GM12878 (cell line): ENCODE results near the gene SYNGR3. TPM values are rescaled to one million over a fixed set of nuclear protein-coding genes. Genes with fewer than 3 reads are reported as not detected.
A peak's percentile ranks its signal among the peaks of the same experiment; 100 is the strongest.

Experiments
- ATAC-seq: fragments of 200-7000 bp; cut with Tn5 transposase; 3 replicates; pipeline ENCODE4 v1.9.1; 2020; ENCODE audit warnings: mild to moderate bottlenecking, moderate library complexity
- BruUV-seq: library from RNA; stranded (reverse); fragments of 400-500 nt; replicated peaks from 2 replicates; lab custom pipeline; 2021; lab: Mats Ljungman, UMichigan
- CTCF ChIA-PET: fragments of 300-600 bp; sonication (Branson Sonifier 250); formaldehyde crosslinking; extraction: SDS; loops from one replicate; lab custom pipeline; 2021; ENCODE audit warnings: inconsistent platforms; lab: Yijun Ruan, JAX
- POLR2A ChIA-PET: fragments of 350-600 bp; formaldehyde crosslinking; extraction: SDS; loops from one replicate; lab custom pipeline; 2021; ENCODE audit warnings: inconsistent platforms; lab: Charles Lee
- RAD21 ChIA-PET: fragments of 300-600 bp; sonication (Branson Sonifier 250); formaldehyde crosslinking; loops from one replicate; lab custom pipeline; 2023; ENCODE audit warnings: antibody characterized with exemption; ENCODE audit not compliant: unreplicated experiment; lab: Charles Lee
- SMC1A ChIA-PET: fragments of 300-600 bp; sonication (Branson Sonifier 250); formaldehyde crosslinking; loops from one replicate; lab custom pipeline; 2023; ENCODE audit not compliant: unreplicated experiment, uncharacterized antibody; lab: Charles Lee
- DNase-seq: peaks from one replicate; pipeline ENCODE4 v3.0.0-alpha.2; 2011; ENCODE audit warnings: low read depth, low spot score
- FAIRE-seq: peaks from 3 replicates; lab custom pipeline; 2011; peaks lifted over from hg19 to GRCh38; lab: Jason Lieb, UNC
- H2AFZ ChIP-seq: 2 replicates; pipeline ENCODE4 v1.6.0; 2011; ENCODE audit warnings: low read depth, low read length, control low read depth; ENCODE audit not compliant: control insufficient read depth
- H3K27ac ChIP-seq: 2 replicates; pipeline ENCODE4 v1.5.1; 2011; ENCODE audit warnings: control low read depth; ENCODE audit not compliant: control insufficient read depth, insufficient read depth
- H3K27me3 ChIP-seq, 2 experiments: replicated peaks in 1 of 2; 2 replicates each; pipeline versions ENCODE4 v1.6.0 to v1.6.1; 2011; ENCODE audit warnings: low read length in 1 of 2; ENCODE audit not compliant: control insufficient read depth in 2 of 2, insufficient read depth in 2 of 2
- H3K36me3 ChIP-seq, 2 experiments: 2 replicates each; pipeline ENCODE4 v1.5.1; 2011; ENCODE audit warnings: low read length in 1 of 2; ENCODE audit not compliant: control insufficient read depth in 2 of 2, insufficient read depth in 2 of 2
- H3K4me1 ChIP-seq: 2 replicates; pipeline ENCODE4 v1.6.1; 2011; ENCODE audit warnings: mild to moderate bottlenecking, low read length, moderate library complexity, mixed read lengths; ENCODE audit not compliant: control insufficient read depth, insufficient read depth
- H3K4me2 ChIP-seq: 2 replicates; pipeline ENCODE4 v1.6.0; 2011; ENCODE audit warnings: control low read depth; ENCODE audit not compliant: control insufficient read depth, insufficient read depth
- H3K4me3 ChIP-seq: fragments of 200-600 bp; sonication (generic); 2 replicates; pipeline ENCODE4 v1.5.1; 2016
- H3K79me2 ChIP-seq: 2 replicates; pipeline ENCODE4 v1.6.0; 2011; ENCODE audit warnings: low read length; ENCODE audit not compliant: control insufficient read depth, insufficient read depth
- H3K9ac ChIP-seq: 2 replicates; pipeline ENCODE4 v1.8.0; 2011; ENCODE audit warnings: low read length, control low read depth, mixed read lengths; ENCODE audit not compliant: control insufficient read depth, insufficient read depth
- H3K9me3 ChIP-seq: replicated peaks from 3 replicates; pipeline ENCODE4 v1.5.1; 2011; ENCODE audit warnings: mild to moderate bottlenecking, low read length; ENCODE audit not compliant: control insufficient read depth, insufficient read depth
- H4K20me1 ChIP-seq: 2 replicates; pipeline ENCODE4 v1.6.0; 2011; ENCODE audit not compliant: control insufficient read depth, insufficient read depth
- BHLHE40 ChIP-seq, 2 experiments: fragments of 450-650 bp in 1 of 2; IDR thresholded peaks; 2 replicates each; pipeline ENCODE4 v1.6.1; 2011 to 2017; ENCODE audit warnings: low read depth in 2 of 2, borderline replicate concordance in 1 of 2, improper control_type of control experiment in 1 of 2, low read length in 1 of 2, mild to moderate bottlenecking in 1 of 2
- CTCF ChIP-seq, 3 experiments: IDR thresholded peaks in 2 of 3; conservative IDR thresholded peaks in 1 of 3; 2 replicates each; pipeline ENCODE4 v1.5.1; 2011; ENCODE audit warnings: low read depth in 3 of 3, low read length in 3 of 3, mild to moderate bottlenecking in 3 of 3, control low read depth in 2 of 3, moderate library complexity in 2 of 3, inconsistent platforms in 1 of 3, mixed read lengths in 1 of 3; ENCODE audit not compliant: control insufficient read depth in 2 of 3, insufficient read depth in 1 of 3; ENCODE audit errors: extremely low read depth in 1 of 3
- LARP7 ChIP-seq: fragments of 450-650 bp; IDR thresholded peaks from 2 replicates; pipeline ENCODE4 v1.6.1; 2017; ENCODE audit warnings: mild to moderate bottlenecking
- MLLT1 ChIP-seq: fragments of 450-650 bp; IDR thresholded peaks from 2 replicates; pipeline ENCODE4 v1.6.1; 2016; ENCODE audit warnings: mild to moderate bottlenecking
- WGBS: methylation state at CpG from one replicate; pipeline ENCODE4 v1.1.6; 2016; ENCODE audit warnings: low lambda C conversion rate; ENCODE audit not compliant: insufficient replicate concordance, insufficient coverage; ENCODE audit errors: missing lambda C conversion rate; 5-methylcytosine and 5-hydroxymethylcytosine counted together
- in situ Hi-C: fragments of 300-500 bp; cut with MboI; formaldehyde crosslinking; loops from 9 replicates; pipeline ENCODE4 v1.14.3; 2018; ENCODE audit warnings: mixed read lengths
- intact Hi-C: fragments of 100-400 bp; cut with micrococcal nuclease; formaldehyde crosslinking; loops from one replicate; pipeline ENCODE4 v1.14.2; 2022; ENCODE audit not compliant: unreplicated experiment
- polyA plus RNA-seq, 11 experiments: library from polyadenylated mRNA; depleted of rRNA in 4 of 11; unstranded in 6 of 11; stranded (reverse) in 5 of 11; fragments of >200 nt; fragmentation: Nextera tagmentation in 4 of 11; fragmentation: Illumina TruSeq in 1 of 11; extraction: Ambion mirVana in 4 of 11; extraction: Trizol in 1 of 11; gene quantifications; 1 replicate in 1 of 11; 2 replicates in 10 of 11; pipeline versions ENCODE4 v1.2.1 to v1.2.3, GENCODE V29; 2011 to 2016; ENCODE audit warnings: inconsistent platforms in 2 of 11, missing spikeins in 2 of 11, low read depth in 1 of 11
- total RNA-seq, 4 experiments: library from RNA; depleted of rRNA in 3 of 4; stranded (reverse); fragments of >200 nt in 3 of 4; fragmentation: Illumina TruSeq in 1 of 4; extraction: Trizol in 1 of 4; gene quantifications; 2 replicates each; pipeline versions ENCODE4 v1.2.1 to v1.2.3, GENCODE V29; 2013 to 2021

The SYNGR3 gene
- total and polyA plus RNA-seq, 10 of the 15 experiments (the other 5 are each of a cell fraction or from before 2014, with no cell fraction given), result 1.2 to 18.1 (median 6.6) TPM

- ATAC-seq, result no peak
- ChIA-PET SMC1A (no interaction called here), RAD21 (interaction anchor here (1.8 kb wide), 1 partner anchor 13 kb away, joined by 6 read pairs; no protein-coding TSS in a partner anchor), POLR2A (interaction anchor here (0.6 to 2.3 kb wide), 6 partner anchors 22 to 806 kb away, joined by 3 to 6 read pairs (median 5); partner anchors contain the start of gene RPS2), CTCF (interaction anchor here (1.0 to 2.0 kb wide), 5 partner anchors 12 to 316 kb away, joined by 3 to 8 read pairs (median 5); no protein-coding TSS in a partner anchor)
- Histone ChIP-seq H3K4me2 (peak overlapping the region; percentile 84), H3K4me3 (peak overlapping the region; percentile 87), H3K27ac (peak overlapping the region; percentile 41; the same call in 1 of the 2 replicates), H3K27me3 (no peaks in the 10 kb centered on the region), H3K9ac (peak overlapping the region; percentile 80; the same call in 1 of the 2 replicates), H3K9me3 (no peaks in the 10 kb centered on the region), H3K4me1 (peaks cover 10% of the 10 kb centered on the region; the same call in 1 of the 2 replicates), H3K79me2 (peaks cover 18% of the 10 kb centered on the region), H3K36me3 (peaks cover 0 to 5% of the 10 kb centered on the region in 2 experiments; a peak in 3 of 4 replicates), H4K20me1 (no peaks in the 10 kb centered on the region), H2AFZ (no peak overlapping the region)
- FAIRE-seq, result no peak
- intact Hi-C loops, result no loop called here
- in situ Hi-C loops, result no loop called here
- TF ChIP-seq CTCF (IDR thresholded peaks at IDR 0.05 in 2 of 3, conservative IDR thresholded peaks at IDR 0.05 in 1 of 3; ENCODE audit: control insufficient read depth in 2 of 3, extremely low read depth in 1 of 3, insufficient read depth in 1 of 3, low read depth in 3 of 3, low read length in 3 of 3) (0 out of 6 replicates have a peak, but pooled peaks of 1 of the 3 experiments have one; percentile 1), BHLHE40 (IDR thresholded peaks at IDR 0.05; ENCODE audit: borderline replicate concordance in 1 of 2, low read depth in 2 of 2, low read length in 1 of 2) (peak in 1 of 2 experiments; percentile 35; a peak in 1 of 4 replicates), MLLT1 (0 out of 2 replicates have a peak, but pooled peaks have one; percentile 42), LARP7 (no peak)
- 89% methylated on average over 28 of the region's 30 CpGs for WGBS
- DNase-seq, result no peak
- no TSS peak for BruUV-seq
Measured at GRCh38 chr16:1941162-1942046, 48.4 kb upstream of the SYNGR3 start.
